SH-SY5Y (cell line): Measurements from ENCODE around the gene CRAT.

Source experiments
- GATA2 ChIP-seq: IDR thresholded peaks from 2 replicates; pipeline ENCODE4 v1.6.1; 2011; ENCODE audit warnings: mild to moderate bottlenecking, low read depth, low read length
- GATA3 ChIP-seq: IDR thresholded peaks from 2 replicates; pipeline ENCODE4 v1.6.1; 2011; ENCODE audit warnings: low read depth, mild to moderate bottlenecking, low read length, moderate library complexity

DNA sequence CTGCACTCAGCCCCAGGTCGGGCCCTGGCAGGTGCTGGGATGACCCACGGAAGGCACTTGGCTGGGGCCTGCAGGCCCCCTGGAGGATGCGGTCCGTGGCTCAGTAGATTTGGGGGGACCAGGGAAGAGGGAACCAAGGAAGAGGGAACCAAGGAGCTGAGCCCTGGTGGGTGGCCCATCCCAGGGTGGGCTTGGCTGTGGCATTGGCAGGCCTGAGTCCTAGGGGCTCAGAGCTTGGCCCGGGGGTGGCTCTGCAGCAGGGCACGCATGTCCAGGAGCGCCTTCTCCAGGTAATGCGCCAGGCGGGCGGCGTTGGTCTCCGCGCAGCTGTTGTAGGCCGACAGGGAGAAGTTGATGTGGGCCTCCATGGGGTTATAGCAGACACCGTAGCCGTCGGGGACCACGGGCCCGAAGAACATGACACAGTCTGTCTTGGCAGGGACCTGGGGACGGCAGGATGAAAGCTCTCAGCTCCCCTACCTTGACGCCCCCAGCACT, 15.4 kb downstream of the CRAT start:
- TF ChIP-seq GATA2 (no peak), GATA3 (no peak)
